Measurements from ENCODE around the gene SMG7.

The SMG7 gene

DNA sequence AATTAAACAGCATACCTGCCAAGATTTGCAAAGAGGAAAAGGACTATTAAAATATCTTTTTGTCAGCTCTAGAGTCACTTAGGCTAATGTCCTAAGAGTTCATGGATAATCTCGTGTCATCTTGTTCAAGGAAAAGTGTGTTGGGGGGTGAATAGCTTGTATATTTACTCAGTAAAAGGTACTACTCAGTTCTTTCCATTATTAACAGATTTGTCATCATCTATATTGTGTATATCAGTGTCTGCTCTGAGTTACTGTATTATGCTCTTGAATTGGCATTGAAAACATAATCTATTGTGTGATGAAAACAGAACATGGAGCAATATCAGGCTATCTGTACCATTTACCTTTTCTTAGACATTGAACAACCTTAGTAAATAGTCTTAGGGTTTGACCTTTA lies 41.9 kb downstream of the SMG7 start:
- no peak for DNase-seq

DNA sequence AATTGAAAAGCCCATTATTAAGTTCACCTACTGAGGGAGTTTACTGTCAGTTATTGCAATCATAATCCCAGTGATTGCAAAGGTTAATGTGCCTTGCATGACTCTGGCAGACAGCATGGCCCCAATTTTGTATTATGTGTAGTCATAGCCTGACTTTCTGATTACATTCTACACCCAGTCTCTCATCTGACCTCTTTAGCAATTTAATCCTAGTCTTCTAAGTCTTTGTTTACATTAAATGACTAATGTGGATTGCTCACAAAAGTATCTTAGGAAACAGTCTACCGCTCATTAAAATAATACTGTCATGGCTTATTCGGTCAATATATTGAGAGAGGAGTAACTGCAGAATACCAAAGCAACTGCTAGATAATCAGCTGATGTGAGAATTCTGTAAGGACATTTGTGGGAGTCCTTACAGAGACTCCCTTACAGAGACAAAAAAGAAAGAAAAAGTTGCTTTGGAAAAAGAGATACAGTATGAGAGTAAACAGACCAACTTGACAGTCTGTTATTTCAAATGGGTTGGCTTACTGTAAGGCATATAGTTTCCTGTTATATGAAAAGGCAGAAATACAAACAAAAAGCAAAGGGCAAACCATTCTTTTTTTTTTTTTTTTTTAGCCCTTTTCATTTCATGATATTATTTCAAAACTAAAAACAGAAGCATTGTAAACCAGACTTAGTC lies 42.8 kb downstream of the SMG7 start:
- no peak for DNase-seq

DNA sequence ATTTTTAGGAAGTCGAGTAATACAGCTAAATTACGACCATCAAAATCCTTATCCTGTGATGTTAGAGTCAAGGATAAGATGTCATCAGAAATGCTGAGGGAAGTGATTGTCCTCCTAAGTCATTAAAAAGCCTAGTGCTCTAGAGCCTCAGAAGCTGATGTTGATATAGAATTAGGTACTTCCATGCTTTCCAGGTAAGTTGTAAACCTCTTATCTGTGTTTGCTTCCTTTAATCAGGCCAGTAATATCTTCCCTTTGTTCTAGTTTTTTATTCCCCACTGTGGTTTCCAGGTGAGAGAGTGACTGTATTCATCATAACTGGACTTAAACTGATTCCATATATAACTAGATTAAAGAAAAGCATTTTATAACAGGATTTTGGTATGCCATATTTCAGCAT lies 44.4 kb downstream of the SMG7 start:
- DNase-seq, result no peak

DNA sequence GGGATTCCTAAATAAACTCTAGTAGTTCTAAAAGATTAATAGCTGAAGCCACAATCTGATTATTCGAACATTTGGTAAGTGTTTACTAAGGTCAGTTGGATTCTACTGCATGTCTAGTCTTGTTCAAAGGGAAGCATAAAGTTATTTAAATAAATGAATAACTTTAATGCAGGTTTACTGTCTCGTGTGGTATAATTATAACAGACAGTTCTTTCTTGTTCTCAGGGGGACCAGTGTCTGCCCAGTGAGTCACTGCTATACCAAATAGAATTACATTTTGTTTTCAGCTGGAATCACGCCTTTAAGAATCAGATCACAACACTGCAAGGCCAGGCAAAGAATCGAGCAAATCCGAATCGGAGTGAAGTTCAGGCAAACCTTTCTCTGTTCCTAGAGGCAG lies 45.1 kb downstream of the SMG7 start:
- no peak for DNase-seq

DNA sequence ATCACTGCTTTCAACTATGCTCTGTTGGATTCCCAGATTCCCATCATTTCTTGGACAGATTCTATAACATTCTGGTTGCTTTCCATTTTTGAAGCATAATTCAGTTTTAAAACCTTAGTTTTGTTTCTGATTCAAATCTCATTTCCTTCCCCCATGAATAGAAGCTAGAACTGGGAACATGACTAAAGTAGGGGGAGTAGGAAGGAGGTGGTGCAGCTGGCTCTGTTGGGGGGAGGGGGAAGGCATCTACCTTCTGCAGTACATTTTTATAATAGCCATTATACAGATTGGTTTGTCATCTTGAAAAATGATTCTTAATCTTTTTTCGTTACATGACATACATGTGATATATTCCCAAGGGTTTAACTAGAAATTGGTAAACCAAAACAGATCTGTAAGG lies 48.1 kb downstream of the SMG7 start:
- no peak for DNase-seq

DNA sequence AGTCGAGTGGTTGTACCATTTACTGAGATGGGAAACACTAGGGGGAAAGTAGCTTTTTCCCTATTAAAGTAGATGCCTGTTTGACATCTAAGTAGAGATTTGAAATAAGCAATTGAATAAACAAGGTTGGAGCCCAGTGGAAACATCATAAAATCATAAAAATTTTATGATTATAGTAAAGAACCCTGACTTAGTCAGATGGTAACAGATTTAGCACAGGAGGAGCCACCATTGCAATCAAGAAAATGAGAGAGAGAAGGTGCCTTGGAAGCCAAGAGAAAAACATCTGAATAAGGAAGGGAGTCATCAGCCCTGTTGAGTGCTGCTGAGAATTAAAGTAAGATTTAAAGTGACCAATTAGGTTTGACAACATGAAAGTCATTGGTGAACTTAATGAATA lies 49.8 kb downstream of the SMG7 start:
- no peak for DNase-seq

DNA sequence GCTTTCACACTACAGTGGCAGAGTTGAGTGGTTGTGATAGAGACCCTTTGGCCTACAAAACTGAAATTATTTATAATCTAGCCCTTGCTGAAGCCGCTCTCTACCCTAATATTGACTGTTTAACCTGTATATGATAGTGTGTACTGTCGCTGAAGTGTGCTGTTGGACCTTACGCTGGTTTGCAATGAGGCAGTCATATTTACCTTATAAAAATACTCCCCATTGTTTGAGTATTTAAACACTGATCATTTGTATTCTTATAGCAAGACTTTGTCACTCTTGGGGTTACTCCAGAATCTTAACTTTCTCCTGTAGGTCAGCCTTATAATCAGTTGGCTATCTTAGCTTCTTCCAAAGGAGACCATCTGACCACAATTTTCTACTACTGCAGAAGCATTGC lies 56.3 kb downstream of the SMG7 start:
- no peak for DNase-seq

DNA sequence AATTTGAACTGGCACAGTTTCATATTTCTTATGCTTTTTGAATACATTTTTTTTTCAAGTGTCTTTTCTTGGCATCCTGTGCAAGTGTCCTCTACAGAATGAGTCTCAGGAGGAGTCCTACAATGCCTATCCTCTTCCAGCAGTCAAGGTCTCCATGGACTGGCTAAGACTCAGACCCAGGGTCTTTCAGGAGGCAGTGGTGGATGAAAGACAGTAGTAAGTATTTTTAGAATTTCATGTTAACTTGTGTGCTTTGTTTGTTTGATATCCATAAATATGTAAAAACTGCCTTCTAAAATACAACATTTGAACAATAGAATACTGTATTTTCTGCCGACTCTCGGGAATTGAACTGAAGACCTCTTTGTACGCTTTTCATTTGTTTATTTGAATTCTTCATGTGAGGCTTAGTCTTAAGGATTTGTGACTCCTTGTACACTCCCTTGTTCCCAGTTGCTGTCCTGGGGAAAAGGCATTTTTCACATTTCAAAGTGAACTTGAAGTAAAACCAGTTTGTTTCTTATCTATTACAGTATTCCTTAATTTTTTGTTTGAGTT lies 61.4 kb downstream of the SMG7 start:
- DNase-seq, result no peak

DNA sequence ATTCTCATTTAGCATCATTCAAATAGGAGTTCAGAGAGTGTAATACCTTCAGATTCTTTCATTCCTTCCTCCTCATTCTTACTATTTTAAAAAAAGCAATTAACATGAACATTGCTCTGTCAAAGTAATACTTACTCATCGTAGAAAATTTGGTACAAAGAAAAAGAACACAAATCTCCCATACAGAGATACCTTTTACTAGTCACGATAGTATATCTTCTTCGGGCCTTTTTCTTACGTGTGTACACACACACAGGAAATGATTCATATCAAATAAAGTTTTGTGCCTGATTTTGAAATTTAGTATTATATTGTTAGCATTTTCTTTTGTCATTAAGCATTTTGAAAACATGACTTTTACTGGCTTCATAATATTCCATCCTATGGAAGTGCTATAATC lies 65.1 kb downstream of the SMG7 start:
- no peak for DNase-seq

DNA sequence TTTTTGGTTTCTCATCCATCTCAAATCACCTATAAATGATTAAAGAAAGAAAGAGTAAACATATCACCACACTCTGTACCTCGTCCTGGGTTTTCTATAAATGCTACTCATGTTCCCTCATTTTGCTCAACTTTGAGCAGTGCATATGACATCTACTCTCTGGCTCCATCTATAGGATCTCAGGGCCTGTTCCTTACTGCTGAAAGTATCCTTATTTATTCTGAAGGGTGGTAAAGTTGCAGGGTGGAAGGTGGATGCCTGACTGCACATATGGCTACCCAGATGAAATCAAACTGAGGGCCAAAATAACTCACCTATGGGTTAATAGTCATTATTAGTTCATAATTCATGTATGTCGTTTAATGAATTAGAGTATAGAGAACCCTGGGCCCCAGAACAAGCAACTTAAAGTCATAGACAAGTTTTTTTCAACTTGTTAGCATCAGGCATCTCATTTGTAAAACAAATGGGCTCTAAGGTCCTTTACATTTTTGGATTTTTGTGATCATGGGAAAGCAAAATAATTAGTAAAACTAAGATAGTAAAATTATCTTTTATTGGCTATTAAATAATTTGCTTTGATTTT lies 71.4 kb downstream of the SMG7 start:
- peak; percentile 6 for DNase-seq

DNA sequence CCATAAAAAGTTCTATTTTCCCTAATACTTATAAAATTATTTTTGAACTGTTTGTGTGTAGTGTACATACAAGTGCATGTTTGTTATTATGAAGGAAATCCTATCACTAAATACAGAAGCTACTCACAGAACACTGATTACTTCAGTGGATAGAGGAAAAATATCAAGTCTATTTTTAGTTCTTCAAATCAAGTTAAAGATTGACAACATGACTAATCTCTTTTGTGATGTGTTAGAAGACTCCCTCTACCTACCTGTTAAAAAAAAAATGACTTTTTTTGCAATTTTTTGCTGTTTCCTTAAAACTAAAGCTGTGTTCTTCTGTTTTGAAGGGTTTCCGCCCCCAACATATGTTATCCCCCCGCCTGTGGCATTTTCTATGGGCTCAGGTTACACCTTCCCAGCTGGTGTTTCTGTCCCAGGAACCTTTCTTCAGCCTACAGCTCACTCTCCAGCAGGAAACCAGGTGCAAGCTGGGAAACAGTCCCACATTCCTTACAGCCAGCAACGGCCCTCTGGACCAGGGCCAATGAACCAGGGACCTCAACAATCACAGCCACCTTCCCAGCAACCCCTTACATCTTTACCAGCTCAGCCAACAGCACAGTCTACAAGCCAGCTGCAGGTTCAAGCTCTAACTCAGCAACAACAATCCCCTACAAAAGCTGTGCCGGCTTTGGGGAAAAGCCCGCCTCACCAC lies 72.4 kb downstream of the SMG7 start:
- DNase-seq, result no peak

DNA sequence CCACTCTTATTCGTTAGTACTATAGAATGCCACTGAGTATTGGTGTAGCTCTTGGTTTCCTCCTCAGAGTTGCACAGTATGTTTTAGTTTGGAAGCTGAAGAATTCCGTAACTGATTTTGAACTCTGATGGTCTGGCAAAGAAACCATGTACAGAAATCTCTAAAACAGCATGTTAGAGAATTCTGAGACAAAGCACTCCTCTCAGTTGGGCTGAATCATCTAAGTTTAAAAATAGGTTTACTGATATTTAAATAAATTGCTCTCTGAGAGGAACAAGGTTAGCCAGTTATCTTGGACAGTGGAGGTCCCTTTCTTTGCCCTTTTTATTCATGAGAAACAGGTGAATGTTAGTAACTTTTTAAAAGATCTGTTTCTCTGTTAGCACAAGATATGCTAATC lies 74.1 kb downstream of the SMG7 start:
- DNase-seq, result no peak

DNA sequence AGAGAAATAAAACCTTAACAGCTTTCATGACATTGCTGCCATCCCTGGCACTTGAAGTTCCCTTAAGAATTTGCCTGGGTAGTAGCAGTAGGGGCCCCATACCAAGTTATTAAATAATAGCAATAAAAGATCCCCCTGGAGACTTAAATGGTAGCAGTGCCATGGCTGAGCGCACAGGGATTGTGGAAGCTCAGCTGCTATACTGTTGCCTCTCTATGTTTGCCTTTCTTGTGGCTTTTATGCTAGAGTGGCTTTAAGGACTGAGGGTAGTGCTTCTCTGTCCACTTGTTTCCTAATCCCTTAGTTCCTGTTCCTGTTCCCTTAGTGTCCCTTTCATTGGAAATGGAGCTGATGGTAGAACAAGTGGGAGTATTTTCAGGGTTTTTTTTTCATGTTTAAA lies 75.8 kb downstream of the SMG7 start:
- DNase-seq, result peak; percentile 75

DNA sequence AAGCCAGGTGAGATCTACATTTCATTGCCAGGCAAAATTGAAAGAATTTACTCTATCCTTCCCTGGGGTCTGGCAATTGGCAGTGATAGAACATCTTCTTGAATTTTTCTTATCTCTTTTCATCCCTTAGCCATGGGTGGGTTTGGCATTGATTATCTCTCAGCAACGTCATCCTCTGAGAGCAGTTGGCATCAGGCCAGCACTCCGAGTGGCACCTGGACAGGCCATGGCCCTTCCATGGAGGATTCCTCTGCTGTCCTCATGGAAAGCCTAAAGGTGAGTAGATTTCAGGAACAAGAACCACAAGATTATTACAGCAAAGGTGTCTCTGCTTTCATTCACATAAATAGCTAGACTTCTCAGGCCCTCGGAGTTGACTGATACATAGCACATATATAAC lies 78.6 kb downstream of the SMG7 start:
- DNase-seq, result no peak

DNA sequence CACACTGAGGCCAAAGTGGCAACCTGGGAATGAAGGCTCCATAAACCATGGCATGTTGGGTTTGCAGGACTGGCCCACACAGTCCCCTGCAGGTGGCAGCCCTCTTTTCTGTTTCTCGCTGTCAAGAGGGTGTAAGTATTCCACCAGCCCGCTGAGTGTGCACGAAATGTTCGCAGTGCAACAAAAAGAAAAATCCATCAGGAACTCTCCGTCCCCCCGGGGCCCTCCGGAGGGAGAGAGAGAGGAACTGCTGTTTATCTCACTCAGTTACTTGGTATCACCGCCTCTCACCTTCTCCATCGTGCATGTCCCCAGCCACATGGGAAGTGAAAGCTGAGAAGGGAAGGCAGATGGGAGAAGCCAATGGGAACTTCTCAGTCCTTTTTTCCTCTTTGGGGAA lies 79.6 kb downstream of the SMG7 start:
- DNase-seq, result no peak

DNA sequence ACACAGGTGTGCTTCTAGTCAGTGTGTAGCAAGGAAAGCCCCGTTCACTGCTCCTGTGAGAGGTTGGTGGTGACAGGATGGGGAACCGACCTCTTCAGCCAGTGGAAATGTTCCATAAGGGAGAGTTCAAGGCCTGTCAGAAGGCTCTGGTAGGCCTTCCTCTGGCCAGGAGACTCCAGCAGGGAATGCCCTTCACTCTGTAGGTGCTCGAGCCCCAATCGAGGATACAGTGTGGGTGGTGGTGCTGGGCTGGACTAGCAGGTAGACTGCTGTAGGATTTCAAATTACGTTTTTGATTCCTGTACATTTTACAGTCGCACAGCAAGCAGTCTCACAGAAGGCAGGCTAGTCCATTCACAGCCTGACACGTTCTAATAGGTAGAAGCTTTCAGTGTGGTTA lies 80.1 kb downstream of the SMG7 start:
- DNase-seq, result no peak

DNA sequence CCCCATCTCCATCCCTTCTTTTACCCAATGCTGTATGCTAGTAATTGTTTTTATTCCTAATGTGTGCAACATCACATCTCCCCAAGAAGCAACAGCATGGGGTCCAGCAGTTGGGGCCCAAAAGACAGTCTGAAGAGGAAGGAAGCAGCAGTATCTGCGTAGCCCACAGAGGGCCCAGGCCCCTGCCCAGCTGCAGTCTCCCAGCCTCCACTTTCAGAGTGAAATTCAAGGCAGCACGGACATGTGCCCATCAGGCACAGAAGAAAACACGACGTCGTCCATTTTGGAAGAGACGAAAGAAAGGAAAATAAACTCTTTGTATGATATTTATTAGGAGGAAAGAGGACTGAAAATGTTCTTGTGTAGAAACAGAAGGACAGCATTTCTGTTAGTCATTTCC lies 80.6 kb downstream of the SMG7 start:
- no peak for DNase-seq

DNA sequence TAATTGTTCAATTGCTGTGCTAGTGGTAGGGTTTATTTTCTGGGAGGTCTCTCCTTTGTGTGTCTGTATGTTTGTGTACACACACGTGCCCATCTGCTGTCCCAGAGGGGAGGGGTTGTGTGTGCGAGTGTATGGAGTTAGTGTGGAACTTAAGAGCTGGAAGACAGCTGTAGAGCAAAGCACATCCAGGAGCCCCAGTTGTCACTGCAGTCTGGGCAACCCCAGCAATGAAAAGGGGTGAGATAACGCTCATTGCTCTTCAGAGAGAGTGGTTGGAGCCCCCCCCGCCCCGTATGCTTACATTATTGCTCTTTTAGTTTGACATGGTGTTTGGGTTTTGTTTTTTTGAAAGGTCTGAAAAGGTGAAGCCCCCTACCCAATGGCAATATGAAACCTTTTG lies 81.0 kb downstream of the SMG7 start:
- no peak for DNase-seq

DNA sequence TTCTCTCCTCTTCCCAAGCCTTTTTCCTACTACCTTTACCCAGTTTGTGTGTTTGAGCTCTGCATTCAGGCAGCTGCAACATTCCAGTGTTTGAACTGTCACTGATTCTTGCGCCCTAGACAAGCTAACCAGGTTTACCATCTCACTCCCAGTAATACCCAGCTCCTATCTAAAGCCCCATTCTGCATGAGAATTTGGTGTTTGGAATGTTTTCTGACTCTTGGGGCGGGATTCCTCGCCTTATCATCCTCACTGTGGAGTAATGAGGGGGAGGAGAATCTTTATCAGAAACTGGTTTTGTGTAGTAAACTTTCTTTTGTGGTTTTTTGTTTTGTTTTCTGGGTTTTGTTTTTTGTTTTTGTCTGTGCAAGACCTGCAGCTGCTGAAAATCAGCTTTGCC lies 81.5 kb downstream of the SMG7 start:
- no peak for DNase-seq

DNA sequence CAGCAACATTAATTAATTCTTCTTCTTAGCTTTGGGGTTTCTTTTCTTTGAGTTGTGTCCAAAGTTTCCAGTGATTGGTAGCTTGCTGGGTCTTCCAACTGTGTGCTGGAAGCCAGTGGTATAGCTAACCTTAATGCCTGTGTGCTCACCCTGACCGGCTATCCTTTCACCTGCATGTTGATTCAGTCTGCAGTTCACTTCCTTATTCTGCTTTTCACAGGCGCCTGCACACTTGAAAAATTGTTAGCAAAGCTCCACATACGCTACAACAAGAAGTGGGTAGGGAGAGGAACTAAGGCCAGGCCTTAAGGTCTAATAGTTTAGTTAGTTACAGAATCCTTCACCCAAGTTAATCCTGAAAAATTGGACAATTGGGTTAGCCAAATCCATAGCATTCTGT lies 82.3 kb downstream of the SMG7 start:
- no peak for DNase-seq

DNA sequence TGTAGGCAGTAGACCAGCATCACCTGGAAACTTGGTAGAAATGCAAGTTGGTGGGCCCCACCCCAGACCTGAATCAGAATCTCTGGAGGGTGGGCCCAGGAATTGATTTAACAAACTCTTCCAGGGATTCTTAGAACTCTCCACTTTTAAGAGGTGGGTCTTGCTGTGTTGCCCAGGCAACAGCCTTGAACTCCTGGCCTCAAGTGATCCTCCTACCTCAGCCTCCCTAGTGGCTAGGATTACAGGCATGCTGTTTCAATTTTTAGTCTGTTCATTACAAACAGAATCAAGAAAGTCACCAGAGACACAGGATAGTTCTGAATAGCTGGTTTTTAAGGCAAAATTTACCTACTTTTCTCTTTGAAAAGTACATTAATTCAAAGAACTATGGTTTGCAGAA lies 86.8 kb downstream of the SMG7 start:
- DNase-seq, result no peak

DNA sequence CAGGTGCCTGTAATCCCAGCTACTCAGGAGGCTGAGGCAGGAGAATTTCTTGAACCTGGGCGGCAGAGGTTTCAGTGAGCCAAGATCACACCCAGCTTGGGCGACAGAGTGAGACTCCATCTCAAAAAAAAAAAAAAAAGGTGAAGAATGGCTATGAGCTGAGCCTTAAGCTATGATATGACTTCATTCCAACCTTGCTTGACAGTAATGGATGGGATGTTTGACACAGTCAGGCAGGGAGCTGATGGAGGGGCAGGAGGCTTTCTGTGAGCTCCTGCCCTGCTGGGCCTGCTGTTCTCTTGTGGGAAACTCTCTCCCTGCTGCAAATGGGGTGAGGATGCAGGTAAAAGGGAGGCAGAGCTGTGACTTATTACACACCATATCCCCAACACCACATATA lies 90.4 kb downstream of the SMG7 start:
- DNase-seq, result no peak

DNA sequence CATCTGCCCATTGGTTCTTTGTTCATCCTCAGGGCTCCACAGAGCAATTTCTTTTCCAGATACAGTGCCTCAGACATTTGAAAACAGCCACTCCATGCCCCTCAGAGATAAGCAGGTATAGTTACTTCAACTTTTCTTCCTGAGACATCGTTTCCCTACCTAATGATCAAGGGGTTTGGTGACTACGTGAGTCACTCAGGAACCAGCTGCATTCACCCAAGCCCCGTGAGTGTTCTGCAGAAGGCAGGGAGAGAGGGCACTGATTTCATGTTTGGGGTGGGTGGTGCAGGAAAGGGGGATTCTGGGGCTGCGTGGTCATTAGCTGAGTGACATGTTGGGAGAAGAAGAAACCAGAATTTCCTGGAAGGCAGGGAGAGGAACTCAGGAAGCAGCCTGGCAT lies 93.0 kb downstream of the SMG7 start:
- no peak for DNase-seq

DNA sequence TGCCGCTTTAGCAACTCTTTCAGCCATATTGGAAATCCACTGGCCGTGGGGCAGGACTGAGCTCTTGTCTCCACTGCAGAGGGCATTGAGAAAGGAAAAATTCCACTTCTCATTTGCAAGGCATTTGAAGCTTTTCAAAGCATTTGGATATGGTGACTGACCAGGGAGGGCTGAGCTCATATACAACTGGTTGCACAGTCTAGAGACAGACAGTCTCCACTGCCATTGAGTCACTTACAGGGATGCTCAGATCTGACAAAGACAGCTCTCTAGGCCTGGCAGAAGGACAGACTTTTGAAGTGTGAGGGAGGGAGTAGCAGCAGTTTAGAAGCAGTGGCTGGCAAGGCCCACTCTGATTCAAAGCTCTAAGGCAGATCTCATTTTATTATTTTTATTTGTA lies 93.7 kb downstream of the SMG7 start:
- DNase-seq, result no peak
